DMS153 (cell line): ENCODE data around the gene SEC14L1.

Source experiments
- DNase-seq: peaks from one replicate; lab custom pipeline; 2025; lab: John Stamatoyannopoulos, UW

SEC14L1 gene

DNA sequence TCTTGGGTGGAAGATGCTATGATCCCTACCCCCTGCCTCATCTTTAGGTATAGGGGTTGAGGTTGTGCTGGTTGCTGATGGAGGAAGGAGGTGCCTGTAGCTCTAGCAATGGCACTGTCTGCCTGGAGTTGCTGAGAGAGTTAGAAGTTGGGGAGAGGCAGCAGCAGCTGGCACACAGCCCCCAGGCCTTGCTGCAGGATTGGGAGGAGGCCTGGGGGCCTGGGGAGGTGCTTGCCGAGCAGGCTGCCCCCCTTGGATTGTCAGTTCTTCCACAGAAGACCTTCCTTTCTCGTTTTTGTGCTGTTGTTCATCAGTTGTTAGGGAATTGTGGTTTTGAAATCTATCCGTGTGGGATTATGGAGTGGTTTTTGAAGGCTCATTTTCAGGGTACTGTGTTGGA lies 52.9 kb downstream of the SEC14L1 start:
- DNase-seq, result no peak

DNA sequence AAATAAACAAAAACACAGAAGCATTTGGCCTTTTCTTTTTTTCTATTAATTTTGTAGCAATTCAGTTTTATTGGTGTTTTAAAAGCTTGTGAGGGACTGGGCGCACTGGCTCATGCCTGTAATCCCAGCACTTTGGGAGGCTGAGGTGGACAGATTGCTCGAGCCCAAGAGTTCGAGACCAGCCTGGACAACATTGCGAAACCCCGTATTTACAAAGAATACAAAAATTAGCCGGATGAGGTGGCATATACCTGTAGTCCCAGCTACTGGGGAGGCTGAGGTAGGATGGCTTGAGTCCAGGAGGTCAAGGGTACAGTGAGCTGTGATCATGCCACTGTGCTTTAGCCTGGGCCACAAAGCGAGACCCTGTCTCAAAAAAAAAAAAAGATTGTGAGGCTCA lies 53.4 kb downstream of the SEC14L1 start:
- DNase-seq, result no peak

DNA sequence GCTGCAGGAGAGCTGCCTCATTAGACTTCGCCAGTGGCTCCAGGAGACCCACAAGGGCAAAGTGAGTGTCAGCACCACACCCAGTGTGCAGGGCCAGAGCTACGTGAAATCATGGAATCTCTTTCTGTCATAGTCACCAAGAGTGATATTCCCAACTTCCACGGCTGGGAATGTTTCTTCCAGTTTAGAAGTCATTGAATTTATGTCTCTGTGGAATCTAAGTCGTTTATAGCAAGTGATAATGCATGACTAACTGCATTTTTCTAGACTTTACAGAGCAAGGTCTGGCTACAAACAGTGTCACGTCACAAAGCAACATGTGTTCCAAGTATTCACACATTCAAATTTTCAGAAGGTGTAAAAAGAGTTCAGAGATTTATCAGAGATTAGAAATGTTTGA lies 55.5 kb downstream of the SEC14L1 start:
- no peak for DNase-seq

DNA sequence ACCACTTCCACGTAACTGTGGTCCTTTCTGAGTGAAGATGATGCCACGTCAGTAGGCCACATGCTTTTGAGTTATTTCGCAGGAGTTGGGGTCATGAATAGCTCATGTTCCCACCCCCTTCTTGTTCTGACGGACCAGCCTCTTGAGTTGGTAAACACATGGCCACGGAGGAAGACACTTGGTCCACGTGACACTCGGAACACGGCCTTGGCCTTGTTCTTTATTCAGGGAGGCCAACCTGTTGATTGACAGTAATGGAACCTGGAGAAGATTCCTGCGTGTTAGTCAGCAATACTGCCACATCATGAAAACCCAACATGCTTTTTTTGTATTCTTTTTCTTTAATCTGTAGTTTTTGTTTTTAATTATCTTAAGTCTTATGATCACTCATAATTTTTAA lies 56.3 kb downstream of the SEC14L1 start:
- DNase-seq, result no peak

DNA sequence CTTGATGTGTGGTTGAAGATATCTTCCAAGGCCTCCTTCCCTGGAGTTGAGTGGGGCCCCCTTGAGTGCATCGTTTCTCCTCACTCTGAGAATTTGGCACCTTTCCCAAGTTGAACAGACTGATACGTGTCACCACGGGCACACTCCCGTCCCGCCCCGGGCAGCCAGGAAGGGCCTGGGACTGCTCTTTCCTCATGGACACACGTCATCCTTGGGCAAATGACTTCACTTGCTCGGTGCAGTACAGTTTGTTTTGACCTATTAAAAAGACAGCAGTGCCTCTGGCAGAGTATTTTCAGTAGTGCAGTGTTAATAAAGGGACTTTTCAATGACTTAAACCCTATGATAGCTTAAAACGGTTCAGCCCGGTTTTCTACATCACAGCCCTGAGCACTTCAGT lies 59.9 kb downstream of the SEC14L1 start:
- DNase-seq, result no peak

- DNase-seq, result no peak
These were observed 62.7 kb downstream of the SEC14L1 start for GRCh38 chr17:77203436-77203835.

- DNase-seq, result no peak
These were observed 63.1 kb downstream of the SEC14L1 start for GRCh38 chr17:77203846-77204245.

GRCh38 chr17:77204536-77204935 lies 63.8 kb downstream of the SEC14L1 start:
- DNase-seq, result no peak

DNA sequence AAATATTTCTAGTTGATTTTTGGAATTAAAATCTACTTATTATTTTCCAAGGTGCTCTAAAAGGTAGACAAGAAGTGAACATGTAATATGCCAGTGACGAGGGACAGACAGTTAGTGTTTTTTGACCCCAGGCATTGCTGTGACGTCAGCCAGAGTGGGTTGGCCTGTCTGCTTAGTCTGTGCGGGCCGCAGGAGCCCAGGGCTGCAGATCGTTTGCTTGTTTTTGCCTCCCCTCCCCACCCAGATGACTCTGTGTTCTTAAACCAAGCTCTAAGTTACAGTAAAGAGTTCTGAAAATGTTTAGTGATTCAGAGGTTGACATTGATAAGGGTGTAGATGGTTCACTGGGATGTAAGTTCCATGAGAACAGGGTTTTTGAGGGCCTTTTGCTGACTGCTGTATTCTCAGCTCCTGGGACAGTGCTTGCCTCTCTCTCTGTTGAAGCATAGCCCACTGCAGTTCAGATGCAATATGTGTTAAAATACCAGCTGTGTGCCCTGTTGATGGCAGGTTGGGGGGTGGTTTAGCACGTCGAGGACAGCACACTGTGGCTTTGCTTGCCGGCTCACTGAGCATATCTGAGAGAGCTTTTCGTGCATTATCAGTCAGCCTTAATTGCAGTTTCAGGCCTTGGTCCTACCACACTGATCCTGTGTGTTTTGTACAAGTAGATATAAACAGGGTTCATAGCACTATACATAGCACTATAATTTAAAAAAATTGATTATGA lies 64.8 kb downstream of the SEC14L1 start:
- no peak for DNase-seq

DNA sequence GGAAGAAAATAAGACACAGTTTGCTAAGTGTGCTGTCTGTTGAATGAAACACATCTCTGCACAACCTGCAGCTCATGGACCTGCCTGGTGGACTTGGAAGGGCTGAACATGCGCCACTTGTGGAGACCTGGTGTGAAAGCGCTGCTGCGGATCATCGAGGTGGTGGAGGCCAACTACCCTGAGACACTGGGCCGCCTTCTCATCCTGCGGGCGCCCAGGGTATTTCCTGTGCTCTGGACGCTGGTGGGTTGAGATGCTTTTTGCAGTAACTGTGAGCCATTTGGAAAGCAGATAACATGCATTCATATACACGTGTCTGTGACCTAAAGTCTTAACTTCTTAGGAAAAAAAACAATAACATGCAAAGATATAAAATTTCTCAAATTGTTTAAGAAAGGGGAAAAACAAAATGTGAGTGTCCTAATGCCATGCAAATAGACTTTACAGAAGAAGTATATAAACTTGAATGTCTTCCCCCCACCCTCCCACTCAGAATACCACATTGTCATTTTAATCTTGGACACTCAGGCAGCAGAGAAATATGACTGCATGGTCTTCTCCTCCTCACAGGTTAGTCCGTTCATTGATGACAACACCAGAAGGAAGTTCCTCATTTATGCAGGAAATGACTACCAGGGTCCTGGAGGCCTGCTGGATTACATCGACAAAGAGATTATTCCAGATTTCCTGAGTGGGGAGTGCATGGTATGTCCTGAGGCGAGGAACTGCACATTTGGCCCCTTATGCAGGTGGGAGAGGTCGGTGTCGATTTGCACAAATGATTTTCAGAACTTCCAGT lies 65.6 kb downstream of the SEC14L1 start:
- no peak for DNase-seq

GRCh38 chr17:77207689-77208216 lies 67.0 kb downstream of the SEC14L1 start:
- no peak for DNase-seq

DNA sequence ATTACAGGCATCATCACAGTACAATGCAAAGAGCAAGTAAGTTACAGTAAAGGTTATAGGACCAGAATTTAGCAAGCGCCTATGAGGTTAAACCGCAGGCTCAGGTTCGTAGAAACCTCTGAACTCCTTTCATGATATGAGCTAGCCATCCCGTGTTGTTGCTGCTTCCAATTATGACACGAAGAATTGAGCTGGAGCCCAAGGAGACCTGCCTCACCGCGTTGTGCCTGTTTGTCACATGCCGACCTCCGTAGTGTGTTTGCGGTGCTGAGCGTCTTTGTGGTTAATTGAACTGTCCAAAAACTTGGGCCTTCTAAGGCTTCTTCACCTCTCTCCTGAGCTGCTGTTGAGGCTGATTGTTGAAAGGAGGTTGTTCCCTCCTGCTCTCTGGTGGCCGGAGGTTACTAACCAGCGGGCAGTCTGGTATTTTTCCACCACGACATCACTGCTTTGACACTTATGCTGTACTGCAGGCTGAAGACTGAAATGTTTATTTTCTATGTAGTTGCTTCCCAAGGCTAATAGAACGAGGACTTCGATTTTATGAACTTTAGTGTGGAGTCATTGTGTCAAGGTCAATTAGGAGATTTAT lies 67.5 kb downstream of the SEC14L1 start:
- DNase-seq, result peak; percentile 12

DNA sequence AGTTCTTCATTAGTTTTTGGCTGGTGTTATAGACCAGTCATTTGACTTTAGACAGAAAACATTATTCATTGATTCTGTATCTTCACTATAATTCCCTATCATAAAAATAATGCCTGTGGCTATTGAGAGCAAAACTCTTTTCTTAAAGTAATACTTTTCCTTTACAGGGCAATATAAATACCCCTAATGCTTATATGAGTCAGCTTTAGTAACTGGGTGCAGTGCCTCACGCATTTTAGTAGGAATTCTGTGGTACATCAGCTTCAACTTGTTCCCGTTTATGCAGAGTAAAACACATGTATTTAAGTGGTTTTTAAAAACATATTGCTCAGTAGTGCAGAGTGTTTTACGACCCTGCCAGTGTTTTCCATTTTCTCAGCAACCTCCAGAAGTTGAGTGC lies 68.1 kb downstream of the SEC14L1 start:
- DNase-seq, result no peak

- DNase-seq, result peak; percentile 94
These were observed 68.6 kb downstream of the SEC14L1 start for GRCh38 chr17:77209330-77209748.

GRCh38 chr17:77210331-77210730 lies 69.6 kb downstream of the SEC14L1 start:
- DNase-seq, result no peak

DNA sequence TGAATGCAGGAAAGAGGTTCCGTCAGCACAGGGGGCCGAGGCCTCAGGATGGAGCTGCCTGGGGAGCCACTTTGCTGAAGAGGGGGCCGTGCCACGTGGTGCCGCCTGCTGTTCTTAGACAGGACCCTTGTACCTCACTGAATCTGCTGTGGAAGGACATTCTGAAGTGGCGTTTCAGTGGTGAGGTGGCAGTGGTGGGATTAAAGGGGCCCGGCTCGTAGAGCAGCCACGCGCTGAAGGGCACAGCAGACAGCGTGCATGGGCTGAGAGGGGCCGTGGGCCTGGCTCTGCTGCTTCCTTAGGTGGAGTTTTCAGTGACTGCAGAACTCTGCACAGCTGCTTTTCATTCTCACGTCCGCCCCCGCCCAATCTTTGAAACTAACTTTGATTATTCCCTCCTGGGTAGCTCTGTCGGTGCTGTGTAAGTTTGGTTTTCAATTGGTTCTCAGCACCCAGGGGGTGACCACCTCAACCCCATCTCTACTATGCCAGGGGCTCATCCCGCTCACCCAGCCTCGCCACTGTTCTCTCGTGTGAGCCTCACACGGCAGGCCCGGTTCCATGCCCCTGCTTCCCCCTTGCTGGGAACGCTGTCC lies 70.3 kb downstream of the SEC14L1 start:
- DNase-seq, result no peak

DNA sequence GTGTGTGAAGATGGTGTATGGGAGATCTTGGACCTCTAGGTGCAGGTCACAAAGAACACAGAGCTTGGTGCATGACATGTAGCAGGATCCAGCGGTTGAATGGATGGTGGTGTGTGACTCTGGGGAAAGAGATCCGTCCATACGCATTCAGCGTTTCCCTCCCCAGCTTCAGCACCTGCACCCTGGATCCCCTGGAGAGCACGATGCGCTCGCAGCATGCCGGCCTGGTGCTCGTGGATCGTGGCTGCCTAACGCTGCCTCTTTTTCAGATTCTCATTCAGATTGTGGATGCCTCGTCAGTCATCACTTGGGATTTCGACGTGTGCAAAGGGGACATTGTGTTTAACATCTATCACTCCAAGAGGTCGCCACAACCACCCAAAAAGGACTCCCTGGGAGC lies 70.9 kb downstream of the SEC14L1 start:
- no peak for DNase-seq

DNA sequence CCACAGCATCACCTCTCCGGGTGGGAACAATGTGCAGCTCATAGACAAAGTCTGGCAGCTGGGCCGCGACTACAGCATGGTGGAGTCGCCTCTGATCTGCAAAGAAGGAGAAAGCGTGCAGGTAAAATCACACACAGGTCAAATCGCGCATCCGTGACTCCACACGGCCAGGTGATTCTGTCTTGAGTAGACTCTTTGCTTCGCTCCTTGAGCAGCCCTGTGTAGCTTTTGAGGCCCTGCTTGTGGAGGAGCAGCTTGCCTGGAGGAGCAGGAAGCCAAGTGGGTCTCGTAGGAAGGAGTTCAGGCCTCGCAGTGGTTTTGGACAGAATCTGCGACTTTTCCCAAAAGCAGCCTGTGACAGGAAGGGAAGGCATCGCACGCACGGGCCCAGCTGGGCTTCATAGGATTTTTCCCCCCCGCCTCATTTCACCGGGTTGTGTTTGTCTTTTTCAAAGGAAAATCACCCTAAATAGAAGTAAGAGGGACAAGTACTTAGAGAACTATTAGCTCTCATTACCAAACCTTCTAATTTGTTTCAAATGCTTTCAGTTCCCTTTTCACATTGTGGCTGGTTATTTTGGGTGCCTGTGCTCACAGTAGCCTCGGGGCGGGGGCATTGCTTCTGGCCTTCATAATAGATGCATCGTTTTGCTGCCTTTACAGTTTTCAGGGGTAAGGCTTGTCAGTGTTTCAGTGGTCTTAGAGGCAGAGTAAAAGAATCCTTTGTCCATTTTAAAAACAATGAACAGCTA lies 71.5 kb downstream of the SEC14L1 start:
- no peak for DNase-seq

- no peak for DNase-seq
These were observed 72.3 kb downstream of the SEC14L1 start for GRCh38 chr17:77212833-77213777.

- no peak for DNase-seq
These were observed 73.0 kb downstream of the SEC14L1 start for GRCh38 chr17:77213778-77214132.

GRCh38 chr17:77214328-77214727 lies 73.6 kb downstream of the SEC14L1 start:
- DNase-seq, result no peak
